ENCODE results near the gene KBTBD8. TPM values are rescaled to one million over a fixed set of nuclear protein-coding genes. Genes with fewer than 3 reads are reported as not detected.

Gene KBTBD8
- total RNA-seq, 3 donors from 2014 or later (not counting 1 experiment from before 2014, with no cell fraction given), result 8.6 to 11.8 (median 10.8) TPM

DNA sequence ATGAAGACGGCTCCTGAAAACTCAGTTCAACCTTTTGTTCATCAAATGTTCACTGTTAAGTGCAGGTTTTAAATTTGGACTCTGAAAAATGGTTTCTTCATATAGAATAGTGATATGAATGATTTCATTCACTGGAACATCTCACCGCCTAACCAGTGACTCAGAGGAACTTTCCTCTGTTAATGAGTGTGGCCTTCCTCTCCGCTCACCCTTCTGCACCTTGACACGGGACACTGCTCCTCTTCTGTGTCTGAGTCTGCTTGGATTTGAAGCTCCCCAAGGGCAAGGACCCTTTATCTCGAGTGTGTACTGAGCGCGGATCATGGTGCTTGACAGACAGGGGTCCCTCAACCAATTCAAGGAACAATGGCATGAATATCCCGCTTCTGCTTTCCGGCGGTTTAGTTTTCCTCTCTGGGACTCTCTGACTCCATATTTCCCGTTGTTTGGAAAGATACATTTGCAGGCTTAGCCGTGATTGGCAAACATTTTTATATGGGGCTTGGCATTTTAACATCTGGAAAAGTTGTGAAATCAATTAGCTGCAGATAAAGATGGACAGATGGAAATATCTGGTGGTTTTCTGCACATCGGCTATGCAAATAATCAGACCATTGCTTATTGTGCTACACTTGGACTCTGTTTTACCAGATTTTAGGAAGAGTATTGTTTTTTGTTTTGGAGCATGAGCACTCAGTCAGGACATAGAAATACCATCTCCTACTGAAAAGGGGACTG, 20.9 kb downstream of the KBTBD8 start:
- DNase-seq (no peak), ATAC-seq (no peak)
- H3K9me3 Mint-ChIP-seq, result no peaks in the 10 kb centered on the region
- Histone ChIP-seq H3K9me3 (ENCODE audit: control insufficient read depth, insufficient read depth, low read length) (no peaks in the 10 kb centered on the region), H3K4me3 (ENCODE audit: low read length) (no peak overlapping the region), H3K36me3 (ENCODE audit: control insufficient read depth, insufficient read depth, low read length) (no peaks in the 10 kb centered on the region), H3K27ac (ENCODE audit: low read length) (no peak overlapping the region), H3K4me1 (ENCODE audit: control insufficient read depth, insufficient read depth, low read length) (peaks cover 5% of the 10 kb centered on the region), H3K27me3 (ENCODE audit: control insufficient read depth, insufficient read depth, low read length) (no peaks in the 10 kb centered on the region)
- intact Hi-C loops (cut with micrococcal nuclease), result no loop called here
- no peak overlapping the region for H3K4me3 Mint-ChIP-seq
- peaks cover 8 to 15% of the 10 kb centered on the region in 2 donors for H3K4me1 Mint-ChIP-seq
- WGBS (ENCODE audit: insufficient coverage), result 88% methylated on average over 13 of the region's 13 CpGs
- H3K27ac Mint-ChIP-seq, result no peak overlapping the region
- TF ChIP-seq, protein P1, sequence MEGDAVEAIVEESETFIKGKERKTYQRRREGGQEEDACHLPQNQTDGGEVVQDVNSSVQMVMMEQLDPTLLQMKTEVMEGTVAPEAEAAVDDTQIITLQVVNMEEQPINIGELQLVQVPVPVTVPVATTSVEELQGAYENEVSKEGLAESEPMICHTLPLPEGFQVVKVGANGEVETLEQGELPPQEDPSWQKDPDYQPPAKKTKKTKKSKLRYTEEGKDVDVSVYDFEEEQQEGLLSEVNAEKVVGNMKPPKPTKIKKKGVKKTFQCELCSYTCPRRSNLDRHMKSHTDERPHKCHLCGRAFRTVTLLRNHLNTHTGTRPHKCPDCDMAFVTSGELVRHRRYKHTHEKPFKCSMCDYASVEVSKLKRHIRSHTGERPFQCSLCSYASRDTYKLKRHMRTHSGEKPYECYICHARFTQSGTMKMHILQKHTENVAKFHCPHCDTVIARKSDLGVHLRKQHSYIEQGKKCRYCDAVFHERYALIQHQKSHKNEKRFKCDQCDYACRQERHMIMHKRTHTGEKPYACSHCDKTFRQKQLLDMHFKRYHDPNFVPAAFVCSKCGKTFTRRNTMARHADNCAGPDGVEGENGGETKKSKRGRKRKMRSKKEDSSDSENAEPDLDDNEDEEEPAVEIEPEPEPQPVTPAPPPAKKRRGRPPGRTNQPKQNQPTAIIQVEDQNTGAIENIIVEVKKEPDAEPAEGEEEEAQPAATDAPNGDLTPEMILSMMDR (IDR thresholded peaks at IDR 0.05), result no peak
- no peaks in the 10 kb centered on the region for H3K36me3 Mint-ChIP-seq
- H3K27me3 Mint-ChIP-seq (ENCODE audit: low read depth in 2 of 2), result peaks cover 0 to 6% of the 10 kb centered on the region in 2 donors

DNA sequence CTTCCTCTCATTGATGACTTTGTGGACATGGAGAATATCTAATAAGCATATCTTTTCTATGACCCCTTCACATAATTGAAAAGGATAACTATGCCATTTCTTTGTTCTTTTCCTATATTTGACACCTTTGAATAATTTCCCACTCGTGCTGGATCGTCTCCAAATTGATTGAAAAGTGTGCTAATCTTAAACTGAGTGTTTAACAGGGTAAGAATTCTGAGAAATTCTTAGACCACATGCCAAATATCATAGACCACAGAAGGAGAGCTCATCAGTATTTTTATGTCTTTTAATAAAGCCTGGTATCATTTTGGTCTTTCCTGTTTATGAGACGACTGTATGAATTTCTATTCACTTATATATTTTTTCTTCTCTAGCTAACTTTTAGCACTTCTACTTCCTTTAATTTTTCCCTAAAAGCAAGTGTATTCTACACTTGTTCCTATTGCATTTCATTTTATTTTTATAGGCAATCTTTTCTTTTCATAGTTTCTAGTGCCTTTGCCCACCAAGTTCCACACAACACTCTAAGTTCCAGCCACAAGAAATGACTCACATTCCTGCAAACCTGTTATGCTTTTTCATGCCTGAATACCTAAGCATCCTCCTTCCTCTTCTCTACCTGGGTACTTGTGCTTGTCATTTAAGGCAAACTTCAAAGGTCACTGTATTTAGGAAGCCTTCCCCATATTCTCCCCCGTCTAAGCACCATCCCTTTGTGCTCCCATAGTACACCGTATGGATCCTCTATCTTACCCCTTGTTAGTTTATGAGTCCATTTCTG, 30.1 kb downstream of the KBTBD8 start:
- no peaks in the 10 kb centered on the region for H3K36me3 Mint-ChIP-seq
- no peaks in the 10 kb centered on the region for H3K9me3 ChIP-seq (ENCODE audit: control insufficient read depth, insufficient read depth, low read length)
- no peaks in the 10 kb centered on the region for H3K27me3 ChIP-seq (ENCODE audit: control insufficient read depth, insufficient read depth, low read length)
- no peak overlapping the region for H3K27ac ChIP-seq (ENCODE audit: low read length)
- TF ChIP-seq, protein P1 (IDR thresholded peaks at IDR 0.05), result no peak
- H3K36me3 ChIP-seq (ENCODE audit: control insufficient read depth, insufficient read depth, low read length), result no peaks in the 10 kb centered on the region
- H3K27ac Mint-ChIP-seq, result no peak overlapping the region
- peaks cover 0 to 4% of the 10 kb centered on the region in 2 donors for H3K27me3 Mint-ChIP-seq (ENCODE audit: low read depth in 2 of 2)
- no peaks in the 10 kb centered on the region for H3K4me1 ChIP-seq (ENCODE audit: control insufficient read depth, insufficient read depth, low read length)
- intact Hi-C loops (cut with micrococcal nuclease), result no loop called here
- DNase-seq (no peak), ATAC-seq (no peak)
- WGBS (ENCODE audit: insufficient coverage), result 74% methylated on average over 3 of the region's 5 CpGs
- peaks cover 10% of the 10 kb centered on the region in 2 donors for H3K4me1 Mint-ChIP-seq
- H3K4me3 Mint-ChIP-seq, result peak overlapping the region; percentile 22
- H3K9me3 Mint-ChIP-seq, result no peaks in the 10 kb centered on the region
- no peak overlapping the region for H3K4me3 ChIP-seq (ENCODE audit: low read length)

DNA sequence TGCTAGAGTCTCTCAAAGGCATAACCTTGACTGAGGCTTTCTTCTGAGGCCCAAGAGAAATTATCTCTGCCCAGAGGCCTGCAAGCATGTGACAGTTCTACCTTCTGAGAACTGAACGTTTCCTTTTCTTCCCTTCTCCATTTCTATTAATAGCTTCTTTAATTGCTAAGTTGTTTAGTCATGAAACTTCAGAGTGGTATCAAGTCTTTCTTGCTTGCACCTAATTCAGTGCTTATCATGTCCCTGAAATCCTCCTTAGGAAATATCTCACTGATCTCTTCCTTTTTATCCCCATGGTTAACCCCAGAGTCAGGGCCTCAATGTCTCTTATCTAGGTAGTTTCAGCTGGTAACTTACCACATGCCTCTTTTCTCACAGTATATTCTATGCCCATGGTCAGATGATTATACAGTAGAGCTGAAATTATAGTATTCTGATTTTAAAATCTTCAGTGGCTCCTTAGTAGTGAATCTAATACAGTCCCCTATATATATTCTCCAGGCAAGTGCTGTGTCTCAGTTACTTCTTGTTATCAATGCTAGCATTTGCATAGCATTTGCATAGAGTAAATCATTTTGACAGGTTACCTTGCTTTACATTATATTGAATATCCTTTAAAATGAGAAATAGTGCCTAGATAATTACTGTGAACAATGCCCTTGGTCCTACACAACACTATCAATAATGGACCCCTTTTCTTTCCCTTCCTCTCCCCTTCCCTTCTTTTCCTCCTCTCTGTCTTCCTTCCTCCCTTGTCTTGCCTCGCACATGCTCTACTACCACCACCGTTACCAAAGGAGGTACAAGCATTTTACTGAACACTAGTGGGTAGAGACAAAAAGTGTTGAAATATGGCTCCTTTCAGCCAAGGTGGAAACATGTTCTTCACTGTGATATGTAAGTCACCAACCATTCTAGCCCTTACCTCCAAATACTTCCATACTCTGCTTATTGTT, 33.0 kb downstream of the KBTBD8 start:
- no peak overlapping the region for H3K4me3 ChIP-seq (ENCODE audit: low read length)
- Mint-ChIP-seq H3K4me3 (no peak overlapping the region), H3K36me3 (no peaks in the 10 kb centered on the region), H3K4me1 (peaks cover 10% of the 10 kb centered on the region in 2 donors), H3K9me3 (no peaks in the 10 kb centered on the region), H3K27me3 (ENCODE audit: low read depth in 2 of 2) (peaks cover 0 to 7% of the 10 kb centered on the region in 2 donors), H3K27ac (no peak overlapping the region)
- H3K4me1 ChIP-seq (ENCODE audit: control insufficient read depth, insufficient read depth, low read length), result no peaks in the 10 kb centered on the region
- no peaks in the 10 kb centered on the region for H3K9me3 ChIP-seq (ENCODE audit: control insufficient read depth, insufficient read depth, low read length)
- no peaks in the 10 kb centered on the region for H3K36me3 ChIP-seq (ENCODE audit: control insufficient read depth, insufficient read depth, low read length)
- TF ChIP-seq, protein P1 (IDR thresholded peaks at IDR 0.05), result no peak
- DNase-seq, result no peak
- intact Hi-C loops (cut with micrococcal nuclease), result no loop called here
- H3K27ac ChIP-seq (ENCODE audit: low read length), result no peak overlapping the region
- no peak for ATAC-seq
- no peaks in the 10 kb centered on the region for H3K27me3 ChIP-seq (ENCODE audit: control insufficient read depth, insufficient read depth, low read length)
- 100% methylated on average over 1 of the region's 3 CpGs for WGBS (ENCODE audit: insufficient coverage)
